ENCODE data around the gene INHBA.

The INHBA gene

GRCh38 chr7:41688012-41688625 lies 14.8 kb downstream of the INHBA start:
- Mint-ChIP-seq H3K27me3 (no peaks in the 10 kb centered on the region), H3K4me3 (no peak overlapping the region), H3K4me1 (ENCODE audit: low read depth) (no peaks in the 10 kb centered on the region), H3K27ac (no peak overlapping the region), H3K9me3 (no peaks in the 10 kb centered on the region), H3K36me3 (ENCODE audit: low read depth) (no peaks in the 10 kb centered on the region)
- DNase-seq = no peak

GRCh38 chr7:41685684-41686083 lies 17.2 kb downstream of the INHBA start:
- no peaks in the 10 kb centered on the region for H3K9me3 Mint-ChIP-seq
- no peak overlapping the region for H3K27ac Mint-ChIP-seq
- no peaks in the 10 kb centered on the region for H3K4me1 Mint-ChIP-seq (ENCODE audit: low read depth)
- no peaks in the 10 kb centered on the region for H3K27me3 Mint-ChIP-seq
- H3K4me3 Mint-ChIP-seq = no peak overlapping the region
- DNase-seq = no peak
- no peaks in the 10 kb centered on the region for H3K36me3 Mint-ChIP-seq (ENCODE audit: low read depth)

- H3K36me3 Mint-ChIP-seq (ENCODE audit: low read depth) = no peaks in the 10 kb centered on the region
- DNase-seq = no peak
- H3K4me1 Mint-ChIP-seq (ENCODE audit: low read depth) = no peaks in the 10 kb centered on the region
- H3K27ac Mint-ChIP-seq = no peak overlapping the region
- no peak overlapping the region for H3K4me3 Mint-ChIP-seq
- H3K27me3 Mint-ChIP-seq = no peaks in the 10 kb centered on the region
- no peaks in the 10 kb centered on the region for H3K9me3 Mint-ChIP-seq
These were observed 20.5 kb downstream of the INHBA start for GRCh38 chr7:41682422-41682821.

- no peak for DNase-seq
- no peaks in the 10 kb centered on the region for H3K36me3 Mint-ChIP-seq (ENCODE audit: low read depth)
These were observed 23.3 kb downstream of the INHBA start for GRCh38 chr7:41679566-41679965.

GRCh38 chr7:41674505-41675023 lies 28.3 kb downstream of the INHBA start:
- Mint-ChIP-seq H3K4me3 (no peak overlapping the region), H3K4me1 (ENCODE audit: low read depth) (no peaks in the 10 kb centered on the region), H3K36me3 (ENCODE audit: low read depth) (no peaks in the 10 kb centered on the region), H3K27ac (no peak overlapping the region), H3K9me3 (no peaks in the 10 kb centered on the region), H3K27me3 (no peaks in the 10 kb centered on the region)
- DNase-seq = no peak

More at GRCh38 chr7:41679566-41679965, 23.3 kb downstream of the INHBA start:
- Mint-ChIP-seq H3K4me3 (no peak overlapping the region), H3K27ac (no peak overlapping the region), H3K9me3 (no peaks in the 10 kb centered on the region), H3K4me1 (ENCODE audit: low read depth) (no peaks in the 10 kb centered on the region), H3K27me3 (no peaks in the 10 kb centered on the region)

GRCh38 chr7:41661596-41661995 lies 41.3 kb downstream of the INHBA start:
- no peak overlapping the region for H3K4me3 Mint-ChIP-seq
- no peak for DNase-seq
- no peaks in the 10 kb centered on the region for H3K36me3 Mint-ChIP-seq (ENCODE audit: low read depth)
- H3K4me1 Mint-ChIP-seq (ENCODE audit: low read depth) = no peaks in the 10 kb centered on the region
- H3K27ac Mint-ChIP-seq = no peak overlapping the region
- H3K27me3 Mint-ChIP-seq = no peaks in the 10 kb centered on the region
- no peaks in the 10 kb centered on the region for H3K9me3 Mint-ChIP-seq

- no peak overlapping the region for H3K27ac Mint-ChIP-seq
- no peaks in the 10 kb centered on the region for H3K36me3 Mint-ChIP-seq (ENCODE audit: low read depth)
- no peaks in the 10 kb centered on the region for H3K9me3 Mint-ChIP-seq
- no peak overlapping the region for H3K4me3 Mint-ChIP-seq
- no peak for DNase-seq
- no peaks in the 10 kb centered on the region for H3K4me1 Mint-ChIP-seq (ENCODE audit: low read depth)
- no peaks in the 10 kb centered on the region for H3K27me3 Mint-ChIP-seq
These were observed 43.4 kb downstream of the INHBA start for GRCh38 chr7:41659539-41659938.

GRCh38 chr7:41656366-41656765 lies 46.5 kb downstream of the INHBA start:
- H3K36me3 Mint-ChIP-seq (ENCODE audit: low read depth) = no peaks in the 10 kb centered on the region
- no peaks in the 10 kb centered on the region for H3K27me3 Mint-ChIP-seq
- no peaks in the 10 kb centered on the region for H3K4me1 Mint-ChIP-seq (ENCODE audit: low read depth)
- no peak overlapping the region for H3K4me3 Mint-ChIP-seq
- no peaks in the 10 kb centered on the region for H3K9me3 Mint-ChIP-seq
- DNase-seq = no peak
- no peak overlapping the region for H3K27ac Mint-ChIP-seq

GRCh38 chr7:41655426-41655825 lies 47.5 kb downstream of the INHBA start:
- no peaks in the 10 kb centered on the region for H3K4me1 Mint-ChIP-seq (ENCODE audit: low read depth)
- H3K4me3 Mint-ChIP-seq = no peak overlapping the region
- H3K9me3 Mint-ChIP-seq = no peaks in the 10 kb centered on the region
- no peak for DNase-seq
- H3K27me3 Mint-ChIP-seq = no peaks in the 10 kb centered on the region
- no peak overlapping the region for H3K27ac Mint-ChIP-seq
- H3K36me3 Mint-ChIP-seq (ENCODE audit: low read depth) = no peaks in the 10 kb centered on the region

- Mint-ChIP-seq H3K27ac (no peak overlapping the region), H3K9me3 (no peaks in the 10 kb centered on the region)
These were observed 50.6 kb downstream of the INHBA start for GRCh38 chr7:41652267-41652666.

GRCh38 chr7:41648501-41648900 lies 54.4 kb downstream of the INHBA start:
- DNase-seq = no peak
- no peaks in the 10 kb centered on the region for H3K27me3 Mint-ChIP-seq

More at GRCh38 chr7:41652267-41652666, 50.6 kb downstream of the INHBA start:
- no peaks in the 10 kb centered on the region for H3K36me3 Mint-ChIP-seq (ENCODE audit: low read depth)
- no peaks in the 10 kb centered on the region for H3K4me1 Mint-ChIP-seq (ENCODE audit: low read depth)
- DNase-seq = no peak
- no peak overlapping the region for H3K4me3 Mint-ChIP-seq
- no peaks in the 10 kb centered on the region for H3K27me3 Mint-ChIP-seq

GRCh38 chr7:41643616-41644015 lies 59.3 kb downstream of the INHBA start:
- H3K27ac Mint-ChIP-seq = no peak overlapping the region
- no peak for DNase-seq
- H3K9me3 Mint-ChIP-seq = no peaks in the 10 kb centered on the region
- H3K36me3 Mint-ChIP-seq (ENCODE audit: low read depth) = no peaks in the 10 kb centered on the region
- H3K4me1 Mint-ChIP-seq (ENCODE audit: low read depth) = no peaks in the 10 kb centered on the region
- no peaks in the 10 kb centered on the region for H3K27me3 Mint-ChIP-seq
- no peak overlapping the region for H3K4me3 Mint-ChIP-seq

More at GRCh38 chr7:41648501-41648900, 54.4 kb downstream of the INHBA start:
- Mint-ChIP-seq H3K4me3 (no peak overlapping the region), H3K9me3 (no peaks in the 10 kb centered on the region), H3K36me3 (ENCODE audit: low read depth) (no peaks in the 10 kb centered on the region), H3K27ac (no peak overlapping the region), H3K4me1 (ENCODE audit: low read depth) (no peaks in the 10 kb centered on the region)

GRCh38 chr7:41641665-41642014 lies 61.2 kb downstream of the INHBA start:
- H3K9me3 Mint-ChIP-seq = no peaks in the 10 kb centered on the region
- H3K4me3 Mint-ChIP-seq = no peak overlapping the region
- DNase-seq = no peak
- H3K27me3 Mint-ChIP-seq = no peaks in the 10 kb centered on the region
- H3K36me3 Mint-ChIP-seq (ENCODE audit: low read depth) = no peaks in the 10 kb centered on the region
- H3K27ac Mint-ChIP-seq = no peak overlapping the region
- H3K4me1 Mint-ChIP-seq (ENCODE audit: low read depth) = no peaks in the 10 kb centered on the region

- no peaks in the 10 kb centered on the region for H3K4me1 Mint-ChIP-seq (ENCODE audit: low read depth)
- no peak overlapping the region for H3K4me3 Mint-ChIP-seq
- no peaks in the 10 kb centered on the region for H3K9me3 Mint-ChIP-seq
- no peaks in the 10 kb centered on the region for H3K36me3 Mint-ChIP-seq (ENCODE audit: low read depth)
- DNase-seq = no peak
- no peak overlapping the region for H3K27ac Mint-ChIP-seq
- no peaks in the 10 kb centered on the region for H3K27me3 Mint-ChIP-seq
These were observed 61.8 kb downstream of the INHBA start for GRCh38 chr7:41641011-41641664.

- H3K36me3 Mint-ChIP-seq (ENCODE audit: low read depth) = no peaks in the 10 kb centered on the region
- H3K4me3 Mint-ChIP-seq = no peak overlapping the region
- no peaks in the 10 kb centered on the region for H3K9me3 Mint-ChIP-seq
- no peak overlapping the region for H3K27ac Mint-ChIP-seq
- H3K27me3 Mint-ChIP-seq = no peaks in the 10 kb centered on the region
- no peak for DNase-seq
- H3K4me1 Mint-ChIP-seq (ENCODE audit: low read depth) = no peaks in the 10 kb centered on the region
These were observed 62.4 kb downstream of the INHBA start for GRCh38 chr7:41640487-41640886.
